22Rv1 (cell line): Measurements from ENCODE around the gene OR4F3.
"Not testable (repeated sequence)": the region's sequence is repeated elsewhere in the genome, so short reads cannot be mapped to it uniquely, and the experiment has no call there.

Experiments used
- H3K27ac ChIP-seq: fragments of 450-650 bp; 2 replicates; pipeline ENCODE4 v1.5.1; 2017

The OR4F3 gene

GRCh38 chr5:181366968-181367367 lies at the start of gene OR4F3:
OR4F3 (plus strand) TSS chr5:181367268.
- not testable (repeated sequence) for H3K27ac ChIP-seq
